Stimulated activated naive B cell treated with anti-CD40 and anti-IgM and Interleukin-4, amounts not matched to agents 10 μg/mL and 1 μg/mL and 100 μg/mL, for 72 hours (primary cell): ENCODE results near the gene TAS2R10.
"Not testable (repeated sequence)": the region's sequence is repeated elsewhere in the genome, so short reads cannot be mapped to it uniquely, and the experiment has no call there.

Experiments
- ATAC-seq, 2 donors: fragments of 150-1000 bp; cut with Tn5 transposase; replicated peaks; 2 replicates each; pipeline ENCODE4 v1.10.0; 2021; ENCODE audit warnings: moderate library complexity in 1 of 2
- DNase-seq: peaks from one replicate; pipeline ENCODE4 v3.0.0; 2021
- H3K27ac Mint-ChIP-seq: one replicate; pipeline ENCODE4 v1.8.0; 2022; ENCODE audit warnings: mild to moderate bottlenecking, mixed read lengths
- H3K27me3 Mint-ChIP-seq, 2 donors: one replicate each; pipeline ENCODE4 v1.8.0; 2022; ENCODE audit warnings: mixed read lengths in 2 of 2
- H3K36me3 Mint-ChIP-seq, 2 donors: one replicate each; pipeline ENCODE4 v1.8.0; 2022; ENCODE audit warnings: mixed read lengths in 2 of 2, mild to moderate bottlenecking in 1 of 2
- H3K4me1 Mint-ChIP-seq, 2 donors: one replicate each; pipeline ENCODE4 v1.8.0; 2022; ENCODE audit warnings: mixed read lengths in 2 of 2, mild to moderate bottlenecking in 1 of 2
- H3K4me3 Mint-ChIP-seq, 2 donors: one replicate each; pipeline ENCODE4 v1.8.0; 2022; ENCODE audit warnings: mild to moderate bottlenecking in 2 of 2, mixed read lengths in 2 of 2, moderate library complexity in 1 of 2
- H3K9me3 Mint-ChIP-seq, 2 donors: one replicate each; pipeline ENCODE4 v1.8.0; 2022; ENCODE audit warnings: mixed read lengths in 2 of 2, mild to moderate bottlenecking in 1 of 2

TAS2R10 gene

DNA sequence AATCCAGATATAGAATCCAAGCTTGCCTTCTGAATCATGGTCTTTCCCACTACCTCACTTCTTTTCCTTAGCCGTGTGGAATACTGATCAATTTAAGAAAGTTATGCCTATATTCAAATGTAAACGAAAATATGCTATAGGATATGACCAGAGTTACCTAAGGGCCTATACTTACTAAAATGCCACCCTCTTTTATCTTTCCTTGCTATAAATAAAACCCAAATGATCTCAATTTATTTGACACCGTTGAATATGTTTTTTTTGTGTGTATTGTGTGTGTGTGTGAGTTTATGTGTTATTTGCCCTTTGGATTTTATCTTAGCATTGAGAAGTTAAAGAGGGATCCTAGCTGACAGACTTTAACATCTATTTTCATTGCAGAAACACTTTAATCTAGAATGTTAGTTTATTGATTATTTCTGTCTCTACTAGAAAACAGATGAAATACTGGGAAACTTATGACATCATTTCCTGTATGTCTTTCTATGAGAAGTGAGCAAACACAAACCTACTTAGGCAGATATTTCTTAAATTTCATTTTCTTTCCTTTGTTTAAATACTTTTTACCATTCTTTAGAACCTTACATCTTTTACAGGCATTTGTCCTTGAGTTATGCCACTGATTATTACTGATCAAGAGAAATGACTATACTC lies 14.1 kb downstream of the TAS2R10 start:
- Mint-ChIP-seq H3K9me3 (no peaks in the 10 kb centered on the region), H3K4me3 (no peak overlapping the region), H3K36me3 (no peaks in the 10 kb centered on the region), H3K4me1 (no peaks in the 10 kb centered on the region), H3K27me3 (peaks cover 5 to 18% of the 10 kb centered on the region in 2 donors), H3K27ac (no peak overlapping the region)
- DNase-seq (no peak), ATAC-seq (no peak)

DNA sequence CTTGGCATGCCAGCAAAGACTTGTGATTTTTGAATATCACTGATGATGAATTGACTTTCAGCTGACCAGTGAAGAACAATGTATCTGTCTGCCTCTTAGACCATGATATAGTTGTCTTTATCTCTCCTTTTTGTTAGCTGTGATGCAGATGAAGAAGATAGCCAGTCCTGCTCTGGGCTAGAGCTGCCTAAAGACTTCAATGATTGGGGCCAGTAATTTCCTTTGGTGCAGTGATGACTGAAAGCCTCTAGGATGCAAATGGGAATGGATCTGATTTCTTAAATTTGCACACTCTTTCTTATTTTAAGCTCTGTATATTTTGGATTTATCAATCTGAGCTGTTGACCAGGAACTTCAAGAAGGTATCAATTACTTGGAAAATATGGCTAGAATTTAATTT lies 16.1 kb downstream of the TAS2R10 start, which contains the start of gene TAS2R9:
TAS2R9 (minus strand) TSS at position 101 of the 400 bp plus-strand sequence; CDS start at position 8, 93 bp downstream.
- peaks cover 5 to 23% of the 10 kb centered on the region in 2 donors for H3K27me3 Mint-ChIP-seq
- H3K4me3 Mint-ChIP-seq = no peak within 1 kb of the TSS
- DNase-seq (no peak), ATAC-seq (no peak)
- H3K36me3 Mint-ChIP-seq = no peaks in the 10 kb centered on the region
- no peaks in the 10 kb centered on the region for H3K9me3 Mint-ChIP-seq
- H3K27ac Mint-ChIP-seq = no peak within 1 kb of the TSS
- no peaks in the 10 kb centered on the region for H3K4me1 Mint-ChIP-seq

DNA sequence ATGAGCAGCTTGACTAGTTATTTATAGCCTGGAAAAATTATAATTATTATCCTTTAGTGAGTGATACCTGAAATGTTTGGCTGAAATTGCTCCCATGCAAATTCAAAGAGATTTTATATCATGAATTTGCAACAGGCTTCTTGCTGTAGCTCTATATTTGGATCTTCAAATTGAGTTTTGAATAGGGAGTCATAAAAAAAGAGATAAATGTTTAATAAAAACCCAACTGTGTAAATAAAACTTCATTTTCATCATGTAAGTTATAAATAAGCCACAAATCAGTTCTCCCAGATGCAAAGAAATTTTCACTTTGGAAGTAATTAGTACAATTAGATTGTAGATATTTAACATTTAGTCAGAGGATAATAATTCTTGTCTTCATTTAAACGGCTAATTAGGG lies 19.0 kb downstream of the TAS2R10 start, which contains the start of gene TAS2R8:
TAS2R8 (minus strand) TSS at position 101 of the 400 bp plus-strand sequence. CDS start 306 bp downstream, outside the sequence.
- H3K27ac Mint-ChIP-seq = no peak within 1 kb of the TSS
- ATAC-seq (no peak), DNase-seq (no peak)
- no peaks in the 10 kb centered on the region for H3K36me3 Mint-ChIP-seq
- no peak within 1 kb of the TSS for H3K4me3 Mint-ChIP-seq
- H3K9me3 Mint-ChIP-seq = no peaks in the 10 kb centered on the region
- H3K4me1 Mint-ChIP-seq = no peaks in the 10 kb centered on the region
- H3K27me3 Mint-ChIP-seq = peaks cover 0 to 15% of the 10 kb centered on the region in 2 donors

DNA sequence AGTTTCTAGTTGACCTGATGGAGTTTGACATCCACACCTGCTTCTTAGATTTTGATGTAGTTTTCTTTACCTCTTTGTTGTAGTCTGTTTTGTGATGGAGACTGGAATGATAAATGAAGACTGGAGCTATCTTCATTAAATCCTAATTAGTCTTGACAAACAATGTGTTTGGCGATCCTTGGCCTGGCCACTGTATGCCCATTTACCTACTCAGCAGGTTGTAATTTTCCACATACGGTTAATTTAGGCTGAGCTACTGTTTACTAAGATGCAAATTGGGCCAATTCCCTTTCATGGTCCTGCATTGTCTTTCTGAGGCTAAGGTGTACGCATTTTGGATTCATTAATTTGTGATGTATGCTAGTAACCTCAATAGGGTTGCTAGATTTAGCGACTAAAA lies 23.6 kb downstream of the TAS2R10 start, which contains the start of gene TAS2R7:
TAS2R7 (minus strand) TSS at position 41 of the 400 bp plus-strand sequence. CDS start 57 bp downstream, outside the sequence.
- ATAC-seq = no peak

GRCh38 chr12:10801741-10802140 lies 24.4 kb downstream of the TAS2R10 start:
- Mint-ChIP-seq H3K27me3 (peaks cover 18 to 22% of the 10 kb centered on the region in 2 donors), H3K9me3 (no peaks in the 10 kb centered on the region), H3K4me1 (no peaks in the 10 kb centered on the region), H3K4me3 (no peak overlapping the region), H3K36me3 (no peaks in the 10 kb centered on the region), H3K27ac (no peak overlapping the region)
- DNase-seq (no peak), ATAC-seq (no peak)

More for the DNA sequence above, 23.6 kb downstream of the TAS2R10 start, which contains the start of gene TAS2R7:
- Mint-ChIP-seq H3K27ac (no peak within 1 kb of the TSS), H3K27me3 (peaks cover 18 to 22% of the 10 kb centered on the region in 2 donors), H3K9me3 (no peaks in the 10 kb centered on the region), H3K36me3 (no peaks in the 10 kb centered on the region), H3K4me1 (no peaks in the 10 kb centered on the region), H3K4me3 (no peak within 1 kb of the TSS)
- DNase-seq = no peak

DNA sequence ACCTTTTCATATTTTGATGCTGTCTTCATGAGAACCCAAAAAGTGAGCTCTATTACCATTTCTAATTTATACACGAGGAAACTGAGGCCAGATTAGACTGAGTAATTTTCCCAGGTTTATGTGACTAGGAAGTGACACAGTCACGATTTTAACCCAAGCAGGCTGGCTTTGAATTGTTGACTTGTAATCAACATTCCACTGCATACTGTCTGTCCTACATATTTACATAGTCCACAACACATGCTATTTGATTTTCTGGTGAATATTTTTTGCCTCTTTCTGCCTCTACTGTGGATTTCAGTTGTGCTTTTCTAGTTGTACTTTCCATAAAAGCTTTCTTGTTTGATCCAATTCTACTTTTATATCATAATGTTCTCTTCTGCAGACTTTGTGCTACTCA lies 31.9 kb downstream of the TAS2R10 start:
- DNase-seq (no peak), ATAC-seq (no peak)
- no peak overlapping the region for H3K4me3 Mint-ChIP-seq
- H3K36me3 Mint-ChIP-seq = no peaks in the 10 kb centered on the region
- H3K9me3 Mint-ChIP-seq = peaks cover 0 to 3% of the 10 kb centered on the region in 2 donors
- H3K27me3 Mint-ChIP-seq = peaks cover 1 to 11% of the 10 kb centered on the region in 2 donors
- H3K4me1 Mint-ChIP-seq = no peaks in the 10 kb centered on the region
- H3K27ac Mint-ChIP-seq = no peak overlapping the region

GRCh38 chr12:10791769-10792168 lies 34.4 kb downstream of the TAS2R10 start:
- H3K27me3 Mint-ChIP-seq, H3K27ac Mint-ChIP-seq, H3K4me1 Mint-ChIP-seq, ATAC-seq, H3K4me3 Mint-ChIP-seq, H3K9me3 Mint-ChIP-seq, H3K36me3 Mint-ChIP-seq, DNase-seq: not testable (repeated sequence)

- Mint-ChIP-seq H3K27ac (no peak overlapping the region), H3K4me3 (no peak overlapping the region), H3K9me3 (no peaks in the 10 kb centered on the region), H3K27me3 (peaks cover 5% of the 10 kb centered on the region in 2 donors), H3K36me3 (no peaks in the 10 kb centered on the region), H3K4me1 (no peaks in the 10 kb centered on the region)
- DNase-seq = no peak
- ATAC-seq = no peak
Observed at GRCh38 chr12:10783252-10783651, 42.9 kb downstream of the TAS2R10 start.

GRCh38 chr12:10779103-10779502 lies 47.1 kb downstream of the TAS2R10 start:
- Mint-ChIP-seq H3K4me3 (no peak overlapping the region), H3K9me3 (no peaks in the 10 kb centered on the region), H3K36me3 (no peaks in the 10 kb centered on the region), H3K27me3 (peaks cover 10 to 12% of the 10 kb centered on the region in 2 donors), H3K27ac (no peak overlapping the region), H3K4me1 (no peaks in the 10 kb centered on the region)
- ATAC-seq = no peak
- no peak for DNase-seq
